K562 (cell line): ENCODE data around the gene CD164.

ENCODE experiments used
- CTCF ChIP-seq, 3 experiments: IDR thresholded peaks in 2 of 3; conservative IDR thresholded peaks in 1 of 3; 2 replicates each; pipeline ENCODE4 v1.5.1; 2011 to 2012; ENCODE audit warnings: low read length in 3 of 3, mild to moderate bottlenecking in 3 of 3, control low read depth in 2 of 3, improper control_type of control experiment in 1 of 3, inconsistent platforms in 1 of 3, low read depth in 1 of 3, mixed read lengths in 1 of 3, moderate library complexity in 1 of 3; ENCODE audit not compliant: insufficient read depth in 2 of 3
- TEAD4 ChIP-seq, 2 experiments: sonication (generic) in 1 of 2; formaldehyde crosslinking in 1 of 2; IDR thresholded peaks; 2 replicates each; pipeline versions ENCODE4 v1.6.1 to v1.8.0; 2012 to 2022; ENCODE audit warnings: borderline replicate concordance in 1 of 2, inconsistent platforms in 1 of 2, low read length in 1 of 2, mild to moderate bottlenecking in 1 of 2, missing genetic modification reagents in 1 of 2

- TF ChIP-seq CTCF (IDR thresholded peaks at IDR 0.05 in 2 of 3, conservative IDR thresholded peaks at IDR 0.05 in 1 of 3; ENCODE audit: insufficient read depth in 2 of 3, low read depth in 1 of 3, low read length in 3 of 3): no peak
- TF ChIP-seq TEAD4 (IDR thresholded peaks at IDR 0.05; ENCODE audit: low read length): no peak
- no peak for TF ChIP-seq TEAD4 (CRISPR knock-in tag; IDR thresholded peaks at IDR 0.05; ENCODE audit: borderline replicate concordance)
These were observed 8.9 kb downstream of the CD164 start for GRCh38 chr6:109373331-109373730.
